ENCODE results near the gene HSPA12A.

DNA sequence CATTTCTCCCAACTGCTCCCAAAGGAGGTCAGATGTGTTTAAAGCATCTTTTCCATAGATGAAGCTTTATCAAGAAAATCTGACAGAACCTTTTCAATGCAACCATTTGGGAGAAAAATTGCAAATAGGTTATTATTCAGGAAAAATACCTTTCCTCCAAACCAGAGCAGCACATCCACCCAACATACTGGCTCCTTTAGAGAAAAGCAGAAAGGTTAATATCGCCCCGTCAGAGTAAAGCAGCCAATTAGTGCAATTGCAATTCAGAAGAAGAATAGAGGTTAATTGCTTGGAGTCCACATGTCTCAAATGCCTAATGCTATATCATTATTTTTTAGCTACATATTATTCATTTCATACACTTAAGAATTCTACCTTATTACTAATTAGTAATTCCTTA, 48.9 kb upstream of the HSPA12A start:
- no peak for TF ChIP-seq HDAC2 (IDR thresholded peaks at IDR 0.05)
- TF ChIP-seq, protein P1, sequence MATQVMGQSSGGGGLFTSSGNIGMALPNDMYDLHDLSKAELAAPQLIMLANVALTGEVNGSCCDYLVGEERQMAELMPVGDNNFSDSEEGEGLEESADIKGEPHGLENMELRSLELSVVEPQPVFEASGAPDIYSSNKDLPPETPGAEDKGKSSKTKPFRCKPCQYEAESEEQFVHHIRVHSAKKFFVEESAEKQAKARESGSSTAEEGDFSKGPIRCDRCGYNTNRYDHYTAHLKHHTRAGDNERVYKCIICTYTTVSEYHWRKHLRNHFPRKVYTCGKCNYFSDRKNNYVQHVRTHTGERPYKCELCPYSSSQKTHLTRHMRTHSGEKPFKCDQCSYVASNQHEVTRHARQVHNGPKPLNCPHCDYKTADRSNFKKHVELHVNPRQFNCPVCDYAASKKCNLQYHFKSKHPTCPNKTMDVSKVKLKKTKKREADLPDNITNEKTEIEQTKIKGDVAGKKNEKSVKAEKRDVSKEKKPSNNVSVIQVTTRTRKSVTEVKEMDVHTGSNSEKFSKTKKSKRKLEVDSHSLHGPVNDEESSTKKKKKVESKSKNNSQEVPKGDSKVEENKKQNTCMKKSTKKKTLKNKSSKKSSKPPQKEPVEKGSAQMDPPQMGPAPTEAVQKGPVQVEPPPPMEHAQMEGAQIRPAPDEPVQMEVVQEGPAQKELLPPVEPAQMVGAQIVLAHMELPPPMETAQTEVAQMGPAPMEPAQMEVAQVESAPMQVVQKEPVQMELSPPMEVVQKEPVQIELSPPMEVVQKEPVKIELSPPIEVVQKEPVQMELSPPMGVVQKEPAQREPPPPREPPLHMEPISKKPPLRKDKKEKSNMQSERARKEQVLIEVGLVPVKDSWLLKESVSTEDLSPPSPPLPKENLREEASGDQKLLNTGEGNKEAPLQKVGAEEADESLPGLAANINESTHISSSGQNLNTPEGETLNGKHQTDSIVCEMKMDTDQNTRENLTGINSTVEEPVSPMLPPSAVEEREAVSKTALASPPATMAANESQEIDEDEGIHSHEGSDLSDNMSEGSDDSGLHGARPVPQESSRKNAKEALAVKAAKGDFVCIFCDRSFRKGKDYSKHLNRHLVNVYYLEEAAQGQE (IDR thresholded peaks at IDR 0.05) = no peak
- TF ChIP-seq RAD21 (conservative IDR thresholded peaks at IDR 0.05 in 1 of 2, IDR thresholded peaks at IDR 0.05 in 1 of 2) = no peak
- TF ChIP-seq HEYL (CRISPR knock-in tag; IDR thresholded peaks at IDR 0.05) = no peak
- TF ChIP-seq KDM5A (IDR thresholded peaks at IDR 0.05) = no peak
- TF ChIP-seq, protein P2, sequence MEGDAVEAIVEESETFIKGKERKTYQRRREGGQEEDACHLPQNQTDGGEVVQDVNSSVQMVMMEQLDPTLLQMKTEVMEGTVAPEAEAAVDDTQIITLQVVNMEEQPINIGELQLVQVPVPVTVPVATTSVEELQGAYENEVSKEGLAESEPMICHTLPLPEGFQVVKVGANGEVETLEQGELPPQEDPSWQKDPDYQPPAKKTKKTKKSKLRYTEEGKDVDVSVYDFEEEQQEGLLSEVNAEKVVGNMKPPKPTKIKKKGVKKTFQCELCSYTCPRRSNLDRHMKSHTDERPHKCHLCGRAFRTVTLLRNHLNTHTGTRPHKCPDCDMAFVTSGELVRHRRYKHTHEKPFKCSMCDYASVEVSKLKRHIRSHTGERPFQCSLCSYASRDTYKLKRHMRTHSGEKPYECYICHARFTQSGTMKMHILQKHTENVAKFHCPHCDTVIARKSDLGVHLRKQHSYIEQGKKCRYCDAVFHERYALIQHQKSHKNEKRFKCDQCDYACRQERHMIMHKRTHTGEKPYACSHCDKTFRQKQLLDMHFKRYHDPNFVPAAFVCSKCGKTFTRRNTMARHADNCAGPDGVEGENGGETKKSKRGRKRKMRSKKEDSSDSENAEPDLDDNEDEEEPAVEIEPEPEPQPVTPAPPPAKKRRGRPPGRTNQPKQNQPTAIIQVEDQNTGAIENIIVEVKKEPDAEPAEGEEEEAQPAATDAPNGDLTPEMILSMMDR (IDR thresholded peaks at IDR 0.05) = no peak
- no peak for TF ChIP-seq POLR2A (IDR thresholded peaks at IDR 0.05; ENCODE audit: low read length)
- TF ChIP-seq, protein P3, sequence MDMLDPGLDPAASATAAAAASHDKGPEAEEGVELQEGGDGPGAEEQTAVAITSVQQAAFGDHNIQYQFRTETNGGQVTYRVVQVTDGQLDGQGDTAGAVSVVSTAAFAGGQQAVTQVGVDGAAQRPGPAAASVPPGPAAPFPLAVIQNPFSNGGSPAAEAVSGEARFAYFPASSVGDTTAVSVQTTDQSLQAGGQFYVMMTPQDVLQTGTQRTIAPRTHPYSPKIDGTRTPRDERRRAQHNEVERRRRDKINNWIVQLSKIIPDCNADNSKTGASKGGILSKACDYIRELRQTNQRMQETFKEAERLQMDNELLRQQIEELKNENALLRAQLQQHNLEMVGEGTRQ (IDR thresholded peaks at IDR 0.05) = no peak
- TF ChIP-seq MYC (IDR thresholded peaks at IDR 0.05; ENCODE audit: borderline replicate concordance, low read length) = no peak
- no peak for TF ChIP-seq ZNF302 (CRISPR knock-in tag; IDR thresholded peaks at IDR 0.05)
- TF ChIP-seq, protein P4, sequence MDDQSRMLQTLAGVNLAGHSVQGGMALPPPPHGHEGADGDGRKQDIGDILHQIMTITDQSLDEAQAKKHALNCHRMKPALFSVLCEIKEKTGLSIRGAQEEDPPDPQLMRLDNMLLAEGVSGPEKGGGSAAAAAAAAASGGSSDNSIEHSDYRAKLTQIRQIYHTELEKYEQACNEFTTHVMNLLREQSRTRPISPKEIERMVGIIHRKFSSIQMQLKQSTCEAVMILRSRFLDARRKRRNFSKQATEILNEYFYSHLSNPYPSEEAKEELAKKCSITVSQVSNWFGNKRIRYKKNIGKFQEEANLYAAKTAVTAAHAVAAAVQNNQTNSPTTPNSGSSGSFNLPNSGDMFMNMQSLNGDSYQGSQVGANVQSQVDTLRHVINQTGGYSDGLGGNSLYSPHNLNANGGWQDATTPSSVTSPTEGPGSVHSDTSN (IDR thresholded peaks at IDR 0.05) = no peak
- TF ChIP-seq CHD2 (IDR thresholded peaks at IDR 0.05; ENCODE audit: low read length, partially characterized antibody) = no peak
- TF ChIP-seq BHLHE40 (IDR thresholded peaks at IDR 0.05; ENCODE audit: low read depth, low read length) = no peak
- no peak for TF ChIP-seq HOXA7 (CRISPR knock-in tag; IDR thresholded peaks at IDR 0.05)
